B cell (primary cell): Measurements from ENCODE around the gene ITGA2B. TPM values are rescaled to one million over a fixed set of nuclear protein-coding genes. Genes with fewer than 3 reads are reported as not detected.

Source experiments
- ATAC-seq: fragments of 200-7000 bp; cut with Tn5 transposase; one replicate; pipeline ENCODE4 v1.10.0; 2021; ENCODE audit warnings: low read depth, mild to moderate bottlenecking, moderate number of reproducible peaks, moderate library complexity
- CTCF ChIA-PET: fragments of 350-600 bp; sonication (Branson Sonifier 250); formaldehyde crosslinking; loops from one replicate; lab custom pipeline; 2021; ENCODE audit warnings: antibody characterized with exemption, inconsistent platforms; lab: Charles Lee
- POLR2A ChIA-PET: fragments of 350-600 bp; sonication (Branson Sonifier 250); formaldehyde crosslinking; loops from one replicate; lab custom pipeline; 2021; ENCODE audit warnings: antibody characterized with exemption; lab: Charles Lee
- DNase-seq: peaks from one replicate; pipeline ENCODE4 v3.0.0; 2013
- H2AFZ ChIP-seq: 2 replicates; pipeline ENCODE4 v1.6.1; 2012; ENCODE audit warnings: mild to moderate bottlenecking, low read depth, low read length; ENCODE audit not compliant: insufficient read depth, poor library complexity, severe bottlenecking
- H3K27ac ChIP-seq, 2 donors: 1 replicate in 1 of 2; 2 replicates in 1 of 2; pipeline ENCODE4 v1.5.1; 2012 to 2013; ENCODE audit warnings: low read length in 2 of 2, mild to moderate bottlenecking in 2 of 2, moderate library complexity in 1 of 2
- H3K27me3 ChIP-seq, 4 experiments: fragments of 200-600 bp in 1 of 4; sonication (generic) in 1 of 4; replicated peaks in 1 of 4; 1 replicate in 2 of 4; 2 replicates in 2 of 4; pipeline versions ENCODE4 v1.6.1 to v1.7.0; 2013 to 2016; ENCODE audit warnings: low read length in 3 of 4, mild to moderate bottlenecking in 2 of 4, mixed read lengths in 1 of 4, moderate library complexity in 1 of 4; ENCODE audit not compliant: insufficient read depth in 4 of 4, control insufficient read depth in 3 of 4; ENCODE audit errors: control extremely low read depth in 1 of 4
- H3K36me3 ChIP-seq, 2 experiments: replicated peaks in 1 of 2; 1 replicate in 1 of 2; 2 replicates in 1 of 2; pipeline versions ENCODE4 v1.6.1 to v1.7.1; 2013; ENCODE audit warnings: low read length in 1 of 2; ENCODE audit not compliant: insufficient read depth in 2 of 2, control insufficient read depth in 1 of 2; ENCODE audit errors: control extremely low read depth in 1 of 2, extremely low read depth in 1 of 2
- H3K4me1 ChIP-seq, 2 donors: fragments of 200-600 bp in 1 of 2; sonication (generic) in 1 of 2; 1 replicate in 1 of 2; 2 replicates in 1 of 2; pipeline versions ENCODE4 v1.5.1 to v1.6.1; 2013 to 2017; ENCODE audit warnings: low read length in 2 of 2; ENCODE audit not compliant: control insufficient read depth in 2 of 2, insufficient read depth in 2 of 2
- H3K4me2 ChIP-seq: replicated peaks from 2 replicates; pipeline ENCODE3; 2012; ENCODE audit warnings: mild to moderate bottlenecking, low read depth, low read length; ENCODE audit not compliant: poor library complexity, severe bottlenecking
- H3K4me3 ChIP-seq, 5 experiments: fragments of 200-600 bp in 1 of 5; sonication (generic) in 1 of 5; 1 replicate in 3 of 5; 2 replicates in 2 of 5; pipeline versions ENCODE4 v1.5.1 to v1.7.0; 2011 to 2016; ENCODE audit warnings: low read length in 4 of 5, mild to moderate bottlenecking in 4 of 5, low read depth in 2 of 5, control low read depth in 1 of 5, moderate library complexity in 1 of 5; ENCODE audit not compliant: insufficient read depth in 1 of 5; ENCODE audit errors: control extremely low read depth in 1 of 5, extremely low read depth in 1 of 5
- H3K79me2 ChIP-seq: fragments of 200-600 bp; sonication (generic); one replicate; pipeline ENCODE4 v1.6.0; 2016; ENCODE audit warnings: low read length; ENCODE audit not compliant: control insufficient read depth, insufficient read depth
- H3K9ac ChIP-seq: fragments of 200-600 bp; sonication (generic); 2 replicates; pipeline ENCODE4 v1.6.1; 2017; ENCODE audit warnings: mild to moderate bottlenecking, low read length, moderate library complexity
- H3K9me3 ChIP-seq, 3 donors: one replicate each; pipeline versions ENCODE4 v1.6.1 to v1.7.1; 2013; ENCODE audit warnings: low read length in 2 of 3; ENCODE audit not compliant: control insufficient read depth in 2 of 3, insufficient read depth in 1 of 3; ENCODE audit errors: control extremely low read depth in 1 of 3
- H4K20me1 ChIP-seq: 2 replicates; pipeline ENCODE4 v1.6.0; 2012; ENCODE audit warnings: mild to moderate bottlenecking, low read length; ENCODE audit not compliant: insufficient read depth, control insufficient read depth, poor library complexity, severe bottlenecking
- H3K27ac Mint-ChIP-seq: one replicate; pipeline ENCODE4 v1.8.0; 2021; ENCODE audit warnings: mixed read lengths
- H3K27me3 Mint-ChIP-seq: one replicate; pipeline ENCODE4 v1.8.0; 2021; ENCODE audit warnings: mixed read lengths
- H3K4me1 Mint-ChIP-seq: one replicate; pipeline ENCODE4 v1.8.0; 2021; ENCODE audit warnings: mixed read lengths
- H3K4me3 Mint-ChIP-seq: one replicate; pipeline ENCODE4 v1.8.0; 2021; ENCODE audit warnings: mixed read lengths
- H3K9me3 Mint-ChIP-seq: one replicate; pipeline ENCODE4 v1.8.0; 2022; ENCODE audit warnings: mixed read lengths; ENCODE audit not compliant: insufficient read depth
- EZH2 ChIP-seq: IDR thresholded peaks from 2 replicates; pipeline ENCODE4 v1.6.1; 2012; ENCODE audit warnings: borderline replicate concordance, low read depth, mild to moderate bottlenecking, moderate library complexity, low read length; ENCODE audit not compliant: insufficient read depth, poor library complexity, severe bottlenecking
- WGBS: methylation state at CpG from one replicate; pipeline ENCODE4 v1.1.5; 2013; ENCODE audit warnings: missing lambda C conversion rate; ENCODE audit not compliant: insufficient coverage; 5-methylcytosine and 5-hydroxymethylcytosine counted together
- intact Hi-C: fragments of 100-400 bp; cut with micrococcal nuclease; formaldehyde crosslinking; loops from one replicate; pipeline ENCODE4 v1.10.0; 2022
- polyA plus RNA-seq: library from polyadenylated mRNA; depleted of rRNA; stranded (reverse); fragments of >200 nt; gene quantifications from 2 replicates; pipeline ENCODE4 v1.2.3, GENCODE V29; 2012
- total RNA-seq, 2 donors: library from RNA; stranded (reverse); fragments of 120-200 nt in 1 of 2; gene quantifications; 1 replicate in 1 of 2; 2 replicates in 1 of 2; pipeline versions ENCODE4 v1.2.3 to v1.2.4, GENCODE V29; 2013 to 2022
- TF ChIP-seq, protein P1 (sequence below): fragments of 200-600 bp; IDR thresholded peaks from one replicate; pipeline ENCODE4 v1.8.0; 2022; ENCODE audit warnings: antibody characterized with exemption, mild to moderate bottlenecking

The ITGA2B gene
- total and polyA plus RNA-seq, 2 donors (not counting 1 experiment from before 2014, with no cell fraction given), result 0.15 to 0.20 TPM

DNA sequence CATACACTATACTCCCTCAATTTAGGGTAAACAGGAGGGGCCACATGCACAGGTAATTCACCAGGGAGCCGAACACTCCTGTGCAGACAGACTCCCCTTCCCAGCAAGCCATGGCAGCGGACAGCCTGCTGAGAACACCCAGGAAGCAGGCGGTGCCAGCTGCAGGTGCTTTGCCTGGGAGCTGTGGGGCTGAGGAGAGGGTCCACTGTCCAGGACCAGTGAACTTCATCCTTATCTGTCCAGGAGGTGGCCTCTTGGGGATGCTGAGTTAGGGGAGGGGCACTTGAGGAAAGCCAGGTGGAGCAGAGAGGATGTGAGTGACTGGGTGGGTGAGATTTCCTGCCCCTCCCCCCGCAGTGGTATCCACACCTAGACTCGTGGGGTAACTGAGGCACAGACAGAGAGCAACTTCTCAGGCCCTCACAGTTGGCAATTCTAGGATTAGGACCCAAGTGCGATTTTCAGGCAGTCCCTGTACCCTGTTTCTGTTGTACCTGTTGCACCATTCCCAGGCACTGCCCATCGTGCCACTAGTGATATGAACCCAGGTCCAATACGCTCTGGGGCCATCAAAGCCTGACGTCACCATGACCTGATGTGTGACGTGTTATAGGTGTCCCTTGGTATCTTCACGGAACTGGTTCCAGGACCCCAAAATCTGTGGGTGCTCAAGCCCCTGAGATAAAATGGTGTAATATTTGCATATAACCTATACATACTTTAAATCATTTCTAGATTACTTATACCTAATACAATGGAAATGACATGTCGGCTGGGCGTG is 43.2 kb downstream of the ITGA2B start:
- peak overlapping the region; percentile 85 to 89 for H3K27ac ChIP-seq
- POLR2A ChIA-PET, result interaction anchor here (0.7 to 1.6 kb wide), 13 partner anchors 8 to 223 kb away, joined by 3 to 11 read pairs (median 4); partner anchors contain the start of genes HDAC5, SLC25A39, TMUB2 and UBTF
- H3K9ac ChIP-seq, result peak overlapping the region; percentile 74

More for the DNA sequence above, 43.2 kb downstream of the ITGA2B start:
- peaks cover 49% of the 10 kb centered on the region for H3K4me1 Mint-ChIP-seq
- Histone ChIP-seq H3K27me3 (no peaks in the 10 kb centered on the region), H4K20me1 (peaks cover 21% of the 10 kb centered on the region), H3K79me2 (peaks cover 7% of the 10 kb centered on the region), H3K4me1 (peaks cover 40 to 57% of the 10 kb centered on the region in 2 donors), H3K36me3 (peaks cover 0 to 21% of the 10 kb centered on the region in 2 experiments), H2AFZ (peak overlapping the region; percentile 64), H3K9me3 (peaks cover 0 to 3% (median 0%) of the 10 kb centered on the region in 3 donors), H3K4me2 (peak overlapping the region; percentile 79), H3K4me3 (peak overlapping the region; percentile 61 to 94 (median 91))
- DNase-seq, result peak; percentile 29
- H3K4me3 Mint-ChIP-seq, result peak overlapping the region; percentile 96
- intact Hi-C loops, result no loop called here
- CTCF ChIA-PET, result interaction anchor here (0.6 to 4.4 kb wide), 25 partner anchors 8 to 436 kb away, joined by 3 to 66 read pairs (median 7); partner anchors contain the start of genes FAM171A2, HDAC5, SLC25A39 and TMUB2
- H3K27ac Mint-ChIP-seq, result peak overlapping the region; percentile 94
- H3K9me3 Mint-ChIP-seq, result no peaks in the 10 kb centered on the region
- TF ChIP-seq, protein P1, sequence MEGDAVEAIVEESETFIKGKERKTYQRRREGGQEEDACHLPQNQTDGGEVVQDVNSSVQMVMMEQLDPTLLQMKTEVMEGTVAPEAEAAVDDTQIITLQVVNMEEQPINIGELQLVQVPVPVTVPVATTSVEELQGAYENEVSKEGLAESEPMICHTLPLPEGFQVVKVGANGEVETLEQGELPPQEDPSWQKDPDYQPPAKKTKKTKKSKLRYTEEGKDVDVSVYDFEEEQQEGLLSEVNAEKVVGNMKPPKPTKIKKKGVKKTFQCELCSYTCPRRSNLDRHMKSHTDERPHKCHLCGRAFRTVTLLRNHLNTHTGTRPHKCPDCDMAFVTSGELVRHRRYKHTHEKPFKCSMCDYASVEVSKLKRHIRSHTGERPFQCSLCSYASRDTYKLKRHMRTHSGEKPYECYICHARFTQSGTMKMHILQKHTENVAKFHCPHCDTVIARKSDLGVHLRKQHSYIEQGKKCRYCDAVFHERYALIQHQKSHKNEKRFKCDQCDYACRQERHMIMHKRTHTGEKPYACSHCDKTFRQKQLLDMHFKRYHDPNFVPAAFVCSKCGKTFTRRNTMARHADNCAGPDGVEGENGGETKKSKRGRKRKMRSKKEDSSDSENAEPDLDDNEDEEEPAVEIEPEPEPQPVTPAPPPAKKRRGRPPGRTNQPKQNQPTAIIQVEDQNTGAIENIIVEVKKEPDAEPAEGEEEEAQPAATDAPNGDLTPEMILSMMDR, result peak; percentile 26
- no peak for TF ChIP-seq EZH2
- WGBS, result 51% methylated on average over 6 of the region's 13 CpGs
- ATAC-seq, result no peak
- no peaks in the 10 kb centered on the region for H3K27me3 Mint-ChIP-seq
